Measurements from ENCODE around the gene UPP2. TPM values are rescaled to one million over a fixed set of nuclear protein-coding genes. Genes with fewer than 3 reads are reported as not detected.

The UPP2 gene
- total and polyA plus RNA-seq, 2 of the 8 experiments (the other 6 are each of a cell fraction or from before 2014, with no cell fraction given): not detected

GRCh38 chr2:158128168-158128973 is 26.7 kb downstream of the UPP2 start:
- no peaks in the 10 kb centered on the region for H3K79me2 ChIP-seq (ENCODE audit: control insufficient read depth in 1 of 2, insufficient read depth in 2 of 2, low read length in 2 of 2)
- H2BK5ac ChIP-seq (ENCODE audit: low read depth, low read length): no peak overlapping the region
- H3K4me2 ChIP-seq (ENCODE audit: insufficient read depth in 1 of 2, low read depth in 2 of 2, low read length in 2 of 2): no peak overlapping the region
- H3K23ac ChIP-seq (ENCODE audit: insufficient read length): no peak overlapping the region
- no peak overlapping the region for H2BK15ac ChIP-seq (ENCODE audit: low read length)
- ChIA-PET CTCF (ENCODE audit: partially characterized antibody) (interaction anchor here (1.1 to 1.6 kb wide), 3 partner anchors 9 to 625 kb away, joined by 3 read pairs; no protein-coding TSS in a partner anchor), POLR2A (ENCODE audit: partially characterized antibody) (interaction anchor here (1.1 to 1.2 kb wide), 2 partner anchors 15 to 23 kb away, joined by 3 read pairs; no protein-coding TSS in a partner anchor)
- peaks cover 0 to 7% (median 3%) of the 10 kb centered on the region in 4 experiments; a peak in 5 of 7 replicates for H3K4me1 ChIP-seq (replicated peaks in 1 of 4; ENCODE audit: control insufficient read depth in 3 of 4, insufficient read depth in 4 of 4, low read length in 3 of 4)
- H3K27me3 ChIP-seq (replicated peaks in 1 of 4; ENCODE audit: control insufficient read depth in 3 of 4, extremely low read depth in 1 of 4, insufficient read depth in 3 of 4, low read length in 3 of 4): no peaks in the 10 kb centered on the region
- no peak overlapping the region for H3K18ac ChIP-seq (ENCODE audit: extremely low read depth, low read length)
- H2AFZ ChIP-seq (ENCODE audit: low read length): no peak overlapping the region
- 83% methylated on average over 2 of the region's 2 CpGs; no CpG with 5 or more reads in 1 of the 2 experiments for WGBS, 2 experiments (ENCODE audit: extremely low coverage in 1 of 2, insufficient coverage in 1 of 2, insufficient read length in 1 of 2, insufficient replicate concordance in 2 of 2, low coverage in 1 of 2, low lambda C conversion rate in 2 of 2, missing lambda C conversion rate in 1 of 2)
- no peak overlapping the region for H4K91ac ChIP-seq (replicated peaks; ENCODE audit: insufficient read length, low read length)
- no peak overlapping the region for H3K56ac ChIP-seq (replicated peaks; ENCODE audit: insufficient read length, low read depth, low read length)
- H2AK5ac ChIP-seq (ENCODE audit: low read depth, low read length): no peak overlapping the region
- H4K20me1 ChIP-seq (replicated peaks in 1 of 2; ENCODE audit: control insufficient read depth in 1 of 2, insufficient read depth in 2 of 2, low read length in 2 of 2): no peaks in the 10 kb centered on the region
- H4K8ac ChIP-seq (ENCODE audit: extremely low read depth, insufficient read depth, low read length): no peak overlapping the region
- H3K14ac ChIP-seq (ENCODE audit: insufficient read length): no peak overlapping the region
- no peak overlapping the region for H3K4ac ChIP-seq (replicated peaks; ENCODE audit: insufficient read length, low read depth, low read length)
- H3K9me3 ChIP-seq (ENCODE audit: insufficient read depth in 2 of 2, low read depth in 1 of 2, low read length in 1 of 2): no peaks in the 10 kb centered on the region
- TF ChIP-seq HDAC6 (IDR thresholded peaks at IDR 0.05; ENCODE audit: low read depth, low read length) (no peak), BCL11A (IDR thresholded peaks at IDR 0.05; ENCODE audit: low read depth in 2 of 2, low read length in 2 of 2) (no peak), SIN3A (conservative IDR thresholded peaks at IDR 0.05 in 1 of 2, IDR thresholded peaks at IDR 0.05 in 1 of 2; ENCODE audit: low read depth in 1 of 2, low read length in 2 of 2) (no peak), TAF7 (optimal IDR thresholded peaks at IDR 0.05; ENCODE audit: borderline replicate concordance, low read depth, low read length) (no peak), SRF (IDR thresholded peaks at IDR 0.05; ENCODE audit: low read depth, low read length) (no peak), TAF1 (IDR thresholded peaks at IDR 0.05; ENCODE audit: low read depth, low read length) (no peak), NANOG (IDR thresholded peaks at IDR 0.05; ENCODE audit: insufficient read depth, low read depth, low read length, poor library complexity, severe bottlenecking) (no peak), ASH2L (IDR thresholded peaks at IDR 0.05; ENCODE audit: low read length) (no peak), NRF1 (IDR thresholded peaks at IDR 0.05; ENCODE audit: low read depth, low read length) (no peak), MAFK (IDR thresholded peaks at IDR 0.05; ENCODE audit: low read depth, low read length) (no peak), SAP30 (IDR thresholded peaks at IDR 0.05; ENCODE audit: insufficient read depth, insufficient replicate concordance, low read length) (no peak)
- H4K5ac ChIP-seq (ENCODE audit: insufficient read length, low read depth, low read length): no peak overlapping the region
- no peak overlapping the region for H3K4me3 ChIP-seq (ENCODE audit: extremely low read depth in 1 of 4, insufficient read depth in 2 of 4, low read depth in 3 of 4, low read length in 4 of 4)
- H3K27ac ChIP-seq (ENCODE audit: low read depth, low read length): no peak overlapping the region
- H2BK120ac ChIP-seq (replicated peaks; ENCODE audit: low read depth, low read length): no peak overlapping the region
- H3K79me1 ChIP-seq (ENCODE audit: low read depth, low read length): no peaks in the 10 kb centered on the region
- no peaks in the 10 kb centered on the region for H3K36me3 ChIP-seq (ENCODE audit: control insufficient read depth in 2 of 4, insufficient read depth in 4 of 4, low read length in 3 of 4)
- DNase-seq (ENCODE audit: low read depth in 1 of 2, low spot score in 2 of 2) (no peak), FAIRE-seq (no peak)
- H3K23me2 ChIP-seq (ENCODE audit: low read depth, low read length): no peaks in the 10 kb centered on the region; the same call in 1 of the 2 replicates
- H2BK12ac ChIP-seq (ENCODE audit: low read depth, low read length): no peak overlapping the region
- no peak overlapping the region for H3K9ac ChIP-seq (replicated peaks in 1 of 4; ENCODE audit: extremely low read depth in 1 of 4, low read depth in 3 of 4, low read length in 3 of 4)
- H2BK20ac ChIP-seq (ENCODE audit: low read length): no peak overlapping the region
